SH-SY5Y (cell line): ENCODE data around the gene CLHC1.

Experiments
- GATA2 ChIP-seq: IDR thresholded peaks from 2 replicates; pipeline ENCODE4 v1.6.1; 2011; ENCODE audit warnings: mild to moderate bottlenecking, low read depth, low read length
- GATA3 ChIP-seq: IDR thresholded peaks from 2 replicates; pipeline ENCODE4 v1.6.1; 2011; ENCODE audit warnings: low read depth, mild to moderate bottlenecking, low read length, moderate library complexity

Gene CLHC1

DNA sequence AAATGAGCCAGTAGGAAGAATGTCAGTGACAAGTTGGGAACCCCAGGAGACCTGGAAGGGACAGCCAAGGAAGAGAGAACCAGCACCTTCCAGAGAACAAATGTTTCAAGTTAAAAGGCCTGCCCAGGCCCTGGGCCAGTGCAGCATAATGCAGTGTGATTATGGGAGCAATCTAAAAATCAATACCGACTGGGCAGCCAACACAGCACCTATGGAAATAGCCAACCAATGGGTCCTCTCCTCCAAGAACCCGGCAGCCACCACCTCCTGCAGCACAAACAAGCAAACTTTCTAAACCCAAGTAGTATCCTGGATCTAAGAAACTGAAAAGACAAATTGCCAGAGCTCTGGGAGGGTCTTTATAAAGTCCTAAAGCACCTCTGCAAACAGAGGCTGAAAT is 71.7 kb downstream of the CLHC1 start:
- TF ChIP-seq GATA3 (no peak), GATA2 (no peak)

DNA sequence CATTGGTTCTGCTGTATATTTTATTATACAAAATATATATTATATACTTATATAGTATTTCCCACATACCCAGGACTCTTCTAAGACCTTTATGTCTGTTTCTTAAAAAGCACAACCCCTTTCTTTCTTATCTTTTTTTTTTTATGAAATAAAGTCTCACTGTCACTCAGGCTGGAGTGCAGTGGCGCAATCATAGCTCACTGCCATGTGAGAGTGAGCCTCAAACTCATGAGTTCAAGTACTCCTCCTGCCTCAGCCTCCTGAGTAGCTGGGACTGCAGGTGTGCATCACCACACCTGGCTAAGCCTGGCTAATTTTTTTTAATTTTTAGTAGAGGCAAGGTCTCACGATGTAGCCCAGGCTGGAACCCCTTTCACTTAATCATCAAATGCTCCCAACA is 72.3 kb downstream of the CLHC1 start:
- TF ChIP-seq GATA2 (no peak), GATA3 (no peak)

DNA sequence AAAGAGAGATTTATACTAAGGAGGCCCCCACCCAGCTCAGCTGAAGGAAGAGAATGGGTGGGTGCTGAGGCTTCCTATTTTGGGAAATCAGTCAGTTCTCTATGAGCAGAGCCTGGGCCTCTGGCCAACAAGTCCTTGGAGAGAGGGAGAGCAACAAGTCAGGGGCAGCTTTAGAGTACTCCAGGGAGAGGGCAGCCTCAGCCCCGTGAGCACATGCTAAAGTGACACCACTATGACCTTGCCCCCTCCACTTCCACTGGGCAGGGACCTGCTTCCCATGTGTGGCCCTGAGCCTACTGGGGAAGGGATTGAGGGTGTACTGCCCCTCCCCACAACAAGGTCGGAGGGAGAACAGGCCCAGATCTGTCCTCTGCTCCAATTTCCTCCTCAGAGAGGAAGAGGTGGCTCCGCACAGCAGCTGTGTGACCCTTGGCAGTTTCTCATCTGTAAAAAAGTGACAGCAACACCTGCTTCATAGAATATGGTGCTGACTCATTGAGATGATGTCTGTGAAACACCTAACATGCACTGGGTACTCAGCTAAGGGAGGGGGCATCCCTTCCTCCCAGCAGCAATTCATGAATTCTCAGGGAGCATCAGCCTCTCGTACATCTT is 72.9 kb downstream of the CLHC1 start:
- TF ChIP-seq GATA2 (no peak), GATA3 (no peak)

DNA sequence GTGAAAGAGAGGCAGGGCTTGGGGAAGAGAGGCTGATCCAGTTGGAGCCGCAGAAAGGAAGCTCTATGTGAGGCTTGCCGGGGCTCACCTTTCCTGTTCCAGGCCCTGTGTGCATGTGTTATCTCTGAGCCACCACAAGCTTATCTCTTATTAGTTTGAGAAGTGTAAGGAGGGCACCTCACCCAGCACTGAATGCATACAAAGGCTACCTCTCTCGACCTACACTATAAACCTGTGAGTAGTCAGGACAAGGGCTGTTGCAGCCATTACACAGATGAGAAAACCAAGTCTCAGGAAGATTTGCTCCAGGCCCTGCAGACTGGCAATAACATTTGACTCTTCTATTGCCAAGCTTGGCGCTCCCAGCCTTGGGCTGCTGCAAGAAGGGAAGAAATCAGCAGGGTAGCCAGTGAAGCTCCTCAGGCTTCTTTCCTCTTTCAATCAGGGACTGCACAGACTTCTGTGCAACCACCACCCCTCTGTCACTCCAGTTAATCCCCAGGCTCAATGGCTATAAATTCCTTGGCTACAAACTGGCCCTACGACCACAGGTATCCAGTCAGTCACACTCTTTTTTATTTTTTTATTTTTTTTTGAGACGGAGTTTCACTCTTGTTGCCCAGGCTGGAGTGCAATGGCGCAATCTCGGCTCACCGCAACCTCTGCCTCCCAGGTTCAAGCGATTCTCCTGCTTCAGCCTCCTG is 73.8 kb downstream of the CLHC1 start:
- TF ChIP-seq GATA3 (no peak), GATA2 (no peak)

DNA sequence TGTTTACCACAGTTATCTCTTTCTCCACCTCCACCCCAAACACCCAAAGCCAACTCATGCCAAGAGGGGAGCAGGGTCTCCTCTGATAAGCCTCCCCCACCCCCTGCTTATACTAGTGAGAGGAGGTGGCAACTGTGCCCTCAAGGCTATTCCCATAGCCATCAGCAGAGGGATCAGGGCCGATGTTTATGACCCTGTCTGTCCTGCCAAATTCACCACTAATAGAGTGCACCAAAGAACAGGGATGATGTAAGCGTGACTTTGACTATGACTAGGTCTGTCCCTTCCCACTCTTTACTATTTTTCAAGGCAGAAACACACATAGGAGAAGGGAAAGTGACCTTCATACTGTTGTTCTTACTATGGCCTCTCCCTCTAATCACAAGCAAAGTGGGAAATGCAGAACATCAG is 74.6 kb downstream of the CLHC1 start:
- TF ChIP-seq GATA2 (no peak), GATA3 (no peak)

DNA sequence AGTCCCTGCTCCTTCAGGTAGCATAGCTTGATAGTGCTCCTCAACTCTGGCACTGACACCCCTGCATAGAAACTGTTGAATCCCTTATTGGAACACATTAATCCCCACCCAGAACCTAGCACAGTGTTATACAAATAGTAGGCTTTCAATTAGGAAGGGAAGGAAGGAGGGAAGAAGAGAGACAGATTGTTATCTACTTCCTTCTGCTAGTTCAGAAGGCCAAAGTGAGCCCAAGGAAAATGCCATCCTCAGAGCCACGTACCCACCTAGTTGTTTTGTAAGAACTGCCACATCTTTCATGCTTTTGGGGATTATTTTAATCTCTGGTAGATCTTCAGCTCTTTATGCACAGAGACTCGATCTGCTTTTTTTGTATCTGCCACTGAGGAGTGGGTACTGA is 75.1 kb downstream of the CLHC1 start:
- TF ChIP-seq GATA2 (no peak; the same call in 1 of the 2 replicates), GATA3 (no peak)

DNA sequence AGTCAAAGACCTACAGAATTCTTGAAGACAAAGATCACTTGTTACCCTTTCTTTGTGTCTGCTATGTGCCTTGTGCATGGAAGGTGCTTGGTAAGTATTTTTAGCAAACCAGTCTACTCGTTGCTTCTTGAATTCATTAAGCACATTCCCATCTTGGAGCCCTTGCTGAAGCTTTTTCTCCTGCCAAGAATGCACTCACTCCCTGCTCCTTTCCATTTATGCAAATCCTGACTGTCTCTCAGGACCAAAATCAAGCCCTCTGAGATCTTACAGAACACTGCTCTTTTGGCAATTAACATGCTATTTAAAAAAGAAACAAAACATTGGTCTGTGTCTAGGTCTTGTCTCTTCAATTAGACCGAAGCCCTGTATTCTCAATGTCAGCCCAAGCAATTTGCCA is 75.8 kb downstream of the CLHC1 start:
- TF ChIP-seq GATA2 (no peak), GATA3 (no peak)

DNA sequence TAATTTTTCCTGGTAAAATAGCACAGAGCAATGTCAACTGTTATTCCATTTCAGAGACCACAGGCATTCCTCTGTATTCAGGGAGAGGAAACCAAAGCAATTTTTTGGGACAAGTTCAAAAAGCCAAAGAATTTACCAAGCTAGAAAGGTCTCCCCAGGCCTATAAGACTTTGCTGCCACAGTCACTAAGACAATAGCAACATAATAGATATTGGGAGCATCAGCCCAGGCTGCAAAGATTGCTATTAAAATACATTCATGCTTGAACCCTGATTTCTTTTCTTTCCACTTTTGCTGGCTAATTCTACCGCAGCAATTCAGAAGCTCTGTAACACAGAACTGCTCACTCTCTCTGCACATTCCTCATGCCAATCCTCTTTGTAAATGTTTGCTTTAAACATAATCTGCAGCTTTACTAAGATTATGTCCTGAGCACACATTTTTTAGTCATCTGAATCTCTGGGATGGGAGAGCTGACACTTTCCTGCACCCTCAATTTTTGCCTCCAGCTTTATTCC is 76.3 kb downstream of the CLHC1 start:
- no peak for TF ChIP-seq GATA3
- no peak for TF ChIP-seq GATA2

DNA sequence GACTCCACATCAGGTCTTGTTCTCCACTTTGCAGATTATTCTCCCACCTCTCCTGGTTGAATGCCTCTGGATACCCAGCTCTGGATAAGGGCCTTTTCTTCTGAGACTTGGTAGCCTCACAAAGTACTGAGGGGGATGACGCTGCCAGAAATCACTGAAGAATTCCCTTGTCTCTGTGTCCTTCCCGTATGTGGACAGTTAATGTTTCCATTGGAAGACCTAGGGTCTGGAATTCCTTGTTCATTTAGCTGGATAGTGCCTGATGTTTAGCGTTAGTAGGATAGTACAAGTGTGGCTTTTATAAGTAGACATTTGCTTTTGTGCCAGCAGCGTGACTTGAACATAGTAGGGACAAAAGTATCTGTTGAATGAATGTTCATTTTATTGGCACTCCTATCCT is 76.9 kb downstream of the CLHC1 start:
- TF ChIP-seq GATA3 (no peak), GATA2 (no peak)

DNA sequence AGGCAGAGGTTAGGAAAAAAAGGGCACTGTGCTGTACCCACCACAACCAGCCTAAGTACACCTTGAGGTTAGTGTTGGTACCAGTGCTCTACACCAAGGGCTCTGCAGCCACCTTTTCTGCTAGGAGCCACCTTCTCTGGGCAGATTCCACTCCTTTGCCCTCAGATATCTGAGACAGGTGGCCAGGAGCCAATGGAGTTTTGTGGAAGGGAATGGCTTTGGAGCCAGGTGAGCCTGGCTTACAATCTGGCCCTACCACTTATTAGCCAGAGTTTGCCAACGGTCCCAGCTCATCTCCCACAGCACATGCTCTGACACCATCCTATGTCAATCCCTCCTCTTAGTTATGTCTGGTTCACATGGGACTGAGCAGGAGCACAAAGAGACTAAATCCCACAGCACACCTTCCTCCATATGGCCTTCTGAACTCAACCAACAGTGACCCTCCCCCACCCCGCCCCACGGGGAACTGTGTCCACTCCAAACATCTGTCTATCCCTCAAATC is 77.5 kb downstream of the CLHC1 start:
- TF ChIP-seq GATA2 (no peak), GATA3 (no peak)

DNA sequence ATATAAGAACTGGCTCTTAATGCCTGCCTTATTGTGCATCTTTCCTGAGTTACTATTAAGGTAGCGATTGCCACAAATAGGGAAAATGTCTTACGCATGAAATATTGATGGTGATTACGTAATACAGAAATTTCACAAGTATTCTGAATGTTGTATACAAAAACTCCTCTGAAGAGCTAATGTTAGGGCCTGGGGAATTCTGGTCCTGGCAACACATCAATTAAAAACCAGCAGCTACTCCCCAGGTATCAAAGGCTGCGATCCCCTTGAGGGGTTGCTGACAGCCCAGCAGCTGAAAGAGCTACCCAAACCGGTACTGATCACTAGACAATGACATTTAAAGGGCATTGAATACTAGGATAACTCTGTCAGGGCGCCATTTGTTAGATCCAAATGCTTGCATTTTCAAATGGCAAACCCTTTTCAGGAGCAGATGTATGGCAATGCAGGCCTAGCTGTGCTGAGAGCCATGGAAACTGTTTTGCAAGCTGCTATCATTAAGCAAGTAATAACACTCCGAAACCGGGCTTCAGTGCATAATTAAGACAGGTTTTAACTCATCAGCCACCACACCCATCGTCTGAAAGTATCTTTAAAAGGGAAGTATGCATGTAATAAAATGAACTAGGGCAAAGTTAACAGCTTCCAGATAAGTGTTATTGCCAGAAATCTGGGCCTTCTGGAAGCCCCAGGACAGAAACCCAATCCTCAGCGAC is 78.4 kb downstream of the CLHC1 start:
- TF ChIP-seq GATA2 (no peak), GATA3 (no peak)

DNA sequence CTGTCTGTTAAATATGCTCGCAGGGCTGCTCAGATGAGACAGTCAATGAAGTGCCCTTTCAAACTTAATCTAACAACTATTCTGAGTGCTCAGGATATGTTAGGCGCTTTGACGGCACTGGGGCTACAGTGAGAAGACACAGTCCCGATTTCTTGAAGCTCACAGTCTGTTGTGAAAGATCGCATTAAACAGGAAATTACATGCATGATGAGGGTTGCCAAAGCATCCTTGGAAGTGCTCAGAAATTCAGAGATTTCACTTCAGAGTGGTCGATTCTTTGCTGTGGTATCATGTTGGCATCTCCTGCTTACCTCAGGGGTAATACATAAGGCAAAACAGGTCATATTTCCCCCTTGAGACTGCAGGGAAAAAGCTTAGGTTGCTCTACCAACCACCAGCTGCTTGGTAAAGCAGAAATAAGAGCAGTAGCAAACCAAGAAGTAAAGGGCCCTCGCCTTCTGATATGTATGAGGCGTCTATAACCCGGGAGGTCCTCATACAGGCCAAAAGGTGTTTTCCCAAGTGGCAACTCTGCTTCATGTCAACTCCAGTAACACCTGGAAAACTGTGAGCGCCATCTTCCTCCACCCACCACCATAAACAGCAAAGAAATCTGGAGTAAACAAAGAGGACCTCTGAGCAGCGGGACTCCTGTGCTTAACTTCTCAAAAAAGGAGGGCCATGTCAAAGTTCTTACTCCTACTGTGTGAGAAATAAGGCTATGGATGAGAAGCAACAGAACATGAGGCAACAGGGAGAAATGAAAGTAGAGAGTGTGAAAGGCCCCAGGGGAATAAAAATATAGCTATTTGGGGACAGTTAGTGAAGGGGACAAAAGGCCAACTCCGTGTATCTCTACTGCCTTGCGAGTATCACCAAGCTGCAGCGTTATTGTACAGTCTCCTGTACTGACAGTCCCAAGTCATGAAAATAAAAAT is 79.3 kb downstream of the CLHC1 start:
- TF ChIP-seq GATA2 (no peak), GATA3 (no peak)

DNA sequence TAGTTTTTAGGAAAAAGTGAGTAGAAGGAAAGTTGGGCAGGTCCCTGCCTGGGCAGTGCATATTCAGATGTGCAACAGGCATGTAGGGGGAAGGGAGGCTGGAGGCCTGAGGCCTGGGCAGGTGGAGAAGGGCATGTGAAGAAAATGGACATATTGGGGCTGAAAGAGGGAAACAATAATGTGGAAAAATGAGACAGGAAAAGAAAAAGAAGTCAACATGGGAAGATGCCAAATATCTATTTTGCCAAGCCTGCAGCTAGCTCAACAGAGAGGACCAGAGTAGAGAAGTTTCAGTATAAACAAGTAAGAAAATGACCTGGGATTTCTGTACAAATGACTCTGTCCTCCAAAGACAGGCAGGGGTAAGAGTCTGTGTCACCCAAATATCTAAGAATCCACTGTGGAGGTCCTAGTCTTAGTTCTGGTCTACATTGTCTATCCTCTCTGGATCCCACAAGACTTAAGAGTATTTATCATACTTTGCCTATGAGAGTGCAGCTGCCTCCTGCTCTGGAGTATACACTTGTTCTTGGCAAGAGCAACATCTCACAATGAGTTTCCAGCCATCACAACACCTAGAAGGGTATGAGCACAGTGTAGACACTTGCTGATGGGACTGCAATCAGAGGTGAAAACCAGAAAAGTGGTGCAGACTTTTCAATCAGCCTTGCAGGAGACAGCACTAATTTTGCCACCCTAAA is 80.2 kb downstream of the CLHC1 start:
- no peak for TF ChIP-seq GATA3
- TF ChIP-seq GATA2 = no peak

DNA sequence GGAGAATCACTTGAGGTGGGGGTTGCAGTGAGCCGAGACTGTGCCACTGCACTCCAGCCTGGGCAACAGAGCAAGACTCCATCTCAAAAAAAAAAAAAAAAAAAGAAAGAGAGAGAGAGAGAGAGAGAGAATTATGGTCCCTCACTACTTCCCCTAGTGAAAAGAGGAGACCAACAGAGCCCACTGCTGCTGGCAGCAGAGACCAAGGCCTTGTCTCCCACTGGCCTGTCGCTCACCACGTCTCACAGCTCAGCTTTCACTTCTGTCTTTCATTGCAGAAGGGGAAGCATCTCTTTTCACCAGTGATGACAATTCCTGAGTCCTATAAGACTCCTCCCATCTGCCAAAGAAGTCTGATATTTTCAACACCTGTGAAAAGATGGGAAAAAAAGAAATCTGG is 81.3 kb downstream of the CLHC1 start:
- TF ChIP-seq GATA3 = no peak
- TF ChIP-seq GATA2 = no peak
